Putamen (tissue), 1 donor: Measurements from ENCODE around the gene NAT8.
"Not testable (repeated sequence)": the region's sequence is repeated elsewhere in the genome, so short reads cannot be mapped to it uniquely, and the experiment has no call there.

Experiments
- DNase-seq: peaks from one replicate; pipeline ENCODE4 v3.0.0-alpha.2; 2016; ENCODE audit warnings: low spot score

The NAT8 gene

DNA sequence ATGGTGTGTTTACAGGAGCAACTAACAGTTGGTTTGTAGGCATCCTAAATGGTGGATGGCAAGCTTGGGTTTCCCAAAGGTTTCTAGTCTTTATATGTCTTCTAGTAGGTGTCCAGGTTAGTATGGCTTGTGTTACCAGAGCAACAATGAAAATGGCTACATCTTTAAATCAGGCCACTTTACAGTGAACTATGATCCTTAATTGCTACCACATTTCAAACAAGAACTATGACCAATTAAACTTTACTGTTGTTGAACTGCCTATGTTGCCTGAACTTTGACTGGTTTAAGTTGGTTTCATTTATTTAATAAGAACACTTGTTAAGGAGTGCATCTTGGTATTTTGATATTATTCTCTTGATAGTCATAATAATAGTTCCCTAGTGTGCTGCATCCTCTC lies 5.2 kb downstream of the NAT8 start:
- not testable (repeated sequence) for DNase-seq

DNA sequence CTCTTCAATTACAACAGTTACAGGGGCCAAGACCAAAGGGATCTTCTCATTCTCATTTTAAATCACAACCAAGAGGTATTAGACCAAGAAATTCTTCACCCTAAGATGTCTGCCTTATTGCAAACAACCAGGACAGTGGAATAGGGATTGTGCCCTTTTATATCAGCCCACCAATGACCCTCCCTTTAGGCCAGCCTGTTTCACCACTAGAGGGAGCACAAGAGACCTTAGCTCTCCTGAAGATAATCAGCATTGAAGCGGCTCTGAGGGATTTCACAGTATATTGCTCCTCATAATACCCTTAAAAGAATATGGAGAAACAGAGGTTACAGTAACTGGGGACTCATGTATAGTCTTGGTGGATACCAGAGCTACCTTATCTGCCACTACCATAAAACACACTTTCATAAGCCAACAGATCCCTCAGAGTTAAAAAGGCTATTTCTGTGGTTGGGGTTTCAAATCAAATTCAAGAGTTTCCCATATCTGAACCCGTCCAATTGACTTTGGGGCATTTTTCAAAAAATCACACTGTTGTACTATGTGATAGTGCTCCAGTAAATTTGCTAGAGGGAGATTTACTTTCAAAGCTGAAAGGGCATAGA lies 11.5 kb downstream of the NAT8 start:
- not testable (repeated sequence) for DNase-seq

DNA sequence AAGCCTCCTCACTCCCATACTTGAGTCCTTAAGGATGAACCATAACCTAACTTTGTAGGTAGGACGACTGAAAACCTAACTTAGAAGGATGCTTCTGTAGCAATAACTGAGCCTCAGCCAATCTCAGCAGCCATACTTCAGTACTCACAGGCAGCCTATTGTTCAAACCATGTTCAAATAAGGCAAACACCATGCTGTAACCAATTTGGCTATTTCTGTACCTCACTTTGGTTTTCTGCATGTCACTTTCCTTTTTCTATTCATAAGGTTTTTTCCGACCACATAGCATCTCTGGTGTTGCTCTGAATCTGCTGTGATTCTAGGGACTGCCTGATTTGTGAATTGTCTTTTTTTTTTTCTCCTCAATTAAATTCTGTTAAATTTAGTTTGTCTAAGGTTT lies 13.7 kb downstream of the NAT8 start:
- not testable (repeated sequence) for DNase-seq

DNA sequence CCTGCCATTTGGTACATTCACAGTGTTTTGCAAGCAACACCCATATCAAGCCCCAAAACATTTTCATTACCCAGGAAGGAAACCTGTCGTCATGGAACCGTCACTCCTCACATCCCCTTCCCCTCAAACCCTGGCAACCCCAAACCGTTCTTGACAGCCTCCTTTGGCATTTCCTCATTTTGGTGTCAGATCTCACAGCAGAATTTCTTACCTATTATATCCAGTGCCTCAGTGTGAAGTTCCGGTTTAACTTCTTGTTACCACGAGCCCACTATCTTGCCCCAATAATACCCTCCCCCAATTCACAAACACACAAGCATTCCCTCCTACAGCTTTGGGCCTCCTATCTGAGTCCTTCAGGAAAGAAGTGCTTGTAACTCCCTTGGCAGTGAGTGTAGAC lies 16.0 kb downstream of the NAT8 start:
- not testable (repeated sequence) for DNase-seq

DNA sequence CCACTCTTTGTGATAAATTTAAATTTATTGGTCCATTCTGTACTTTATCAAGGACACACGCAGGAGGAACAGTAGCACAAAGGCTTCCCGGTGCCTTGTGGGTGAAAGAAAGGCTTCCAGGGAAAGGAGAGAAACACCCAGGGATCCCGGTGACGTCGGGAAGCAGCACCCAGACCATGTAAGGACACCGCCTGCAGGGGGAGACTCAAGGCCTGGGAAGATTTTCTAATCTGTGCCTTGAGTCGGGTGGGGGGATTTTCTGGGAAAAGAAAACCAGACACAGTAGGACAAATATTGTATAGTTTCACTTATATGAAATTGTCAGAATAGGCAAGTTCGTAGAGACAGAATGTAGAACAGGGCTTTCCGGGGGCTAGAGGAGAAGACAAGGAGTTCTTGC lies 17.6 kb downstream of the NAT8 start:
- DNase-seq = not testable (repeated sequence)

DNA sequence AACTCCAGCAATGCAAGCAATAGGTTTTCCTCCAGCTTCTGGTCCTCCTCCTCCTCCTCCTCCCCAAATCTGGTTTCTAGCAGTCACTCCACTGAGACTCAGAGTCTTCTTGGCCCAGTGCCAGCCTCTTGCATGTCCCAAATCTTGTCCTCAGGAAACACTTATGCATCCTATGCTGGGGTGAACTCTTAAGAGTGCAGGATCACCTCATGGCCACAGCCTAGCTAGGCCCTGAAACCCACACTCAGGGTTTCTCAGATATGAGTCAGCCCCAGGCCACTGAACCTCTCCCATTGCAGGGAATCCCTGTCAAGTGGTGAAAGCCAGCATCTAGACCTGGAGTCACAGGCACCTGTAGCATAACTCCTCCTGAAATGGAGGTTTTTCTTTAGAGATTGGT lies 18.2 kb downstream of the NAT8 start:
- not testable (repeated sequence) for DNase-seq

DNA sequence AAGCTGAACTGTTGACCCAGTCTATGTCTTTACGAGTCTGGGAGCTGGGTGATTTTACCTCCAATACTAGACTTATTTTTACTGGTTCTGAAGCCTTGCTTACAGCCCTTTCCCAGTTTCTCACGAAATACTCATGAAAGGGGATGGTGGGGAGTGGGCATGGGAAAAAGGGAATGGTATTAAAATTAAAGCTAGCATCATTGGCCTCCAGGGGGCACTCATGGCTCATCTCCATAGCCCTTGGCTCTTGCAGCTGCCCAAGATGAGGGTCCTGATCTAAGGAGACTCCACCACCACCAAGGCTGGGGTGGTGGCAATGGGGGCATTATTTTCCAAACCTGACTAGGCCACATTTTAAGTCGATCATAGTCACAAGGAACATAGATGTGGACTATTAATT lies 22.3 kb downstream of the NAT8 start:
- not testable (repeated sequence) for DNase-seq

DNA sequence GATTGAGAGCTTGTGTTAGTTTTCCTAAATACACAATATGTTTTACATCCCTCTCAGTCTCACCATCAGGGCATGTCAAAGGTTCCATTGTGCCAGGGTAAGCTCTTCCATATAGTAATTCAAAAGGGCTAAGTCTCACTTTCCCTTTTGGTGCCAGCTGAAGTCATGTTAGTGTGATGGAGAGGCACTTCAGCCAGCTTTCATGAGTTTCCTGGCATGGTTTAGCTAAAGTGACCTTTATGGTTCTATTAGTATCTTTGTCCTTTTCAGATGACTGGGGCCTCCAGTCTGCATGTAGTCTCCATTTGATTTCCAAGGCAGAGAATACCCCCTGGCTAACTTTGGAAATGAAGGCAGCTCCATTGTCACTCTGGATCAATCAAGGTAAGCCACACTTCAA lies 27.2 kb downstream of the NAT8 start:
- no peak for DNase-seq

DNA sequence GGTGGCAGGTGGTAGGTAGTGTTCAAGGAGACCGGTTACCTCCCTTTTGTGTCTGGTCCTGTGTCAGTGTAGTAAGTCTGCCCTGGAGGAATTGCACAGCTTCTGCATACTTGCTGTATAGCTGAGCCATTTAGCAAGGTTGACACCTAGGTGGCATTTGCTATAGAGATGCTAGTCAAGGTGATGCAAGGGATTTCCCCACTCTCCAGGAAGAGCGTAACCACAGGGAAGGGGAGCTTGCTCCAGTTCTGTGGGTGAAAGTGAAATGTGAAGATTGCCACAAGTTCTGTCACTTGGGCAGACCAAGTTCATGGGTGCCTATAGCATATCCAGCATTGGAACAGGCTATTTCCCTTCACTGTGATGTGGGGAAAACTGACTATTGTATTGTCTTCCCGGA lies 28.1 kb downstream of the NAT8 start:
- DNase-seq = no peak

DNA sequence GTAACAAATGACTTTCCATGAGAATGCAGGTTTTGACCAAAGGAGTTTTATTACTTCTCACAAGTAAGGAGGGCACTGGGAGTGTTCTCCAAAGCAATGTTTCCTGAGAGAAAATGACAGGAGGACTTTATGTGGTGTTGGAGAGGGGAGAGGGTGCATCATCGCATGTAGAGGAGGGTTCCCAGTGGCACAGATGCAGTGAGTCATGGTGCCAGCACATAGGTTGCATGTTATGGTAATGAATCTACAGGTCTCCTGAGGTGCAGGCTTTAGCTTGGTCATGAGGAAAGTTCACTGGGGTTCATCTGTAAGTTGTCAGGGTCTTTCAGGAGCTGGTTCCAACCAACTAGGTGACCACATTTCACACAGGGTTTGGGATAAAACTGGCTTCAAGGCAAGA lies 30.4 kb downstream of the NAT8 start:
- DNase-seq = no peak

DNA sequence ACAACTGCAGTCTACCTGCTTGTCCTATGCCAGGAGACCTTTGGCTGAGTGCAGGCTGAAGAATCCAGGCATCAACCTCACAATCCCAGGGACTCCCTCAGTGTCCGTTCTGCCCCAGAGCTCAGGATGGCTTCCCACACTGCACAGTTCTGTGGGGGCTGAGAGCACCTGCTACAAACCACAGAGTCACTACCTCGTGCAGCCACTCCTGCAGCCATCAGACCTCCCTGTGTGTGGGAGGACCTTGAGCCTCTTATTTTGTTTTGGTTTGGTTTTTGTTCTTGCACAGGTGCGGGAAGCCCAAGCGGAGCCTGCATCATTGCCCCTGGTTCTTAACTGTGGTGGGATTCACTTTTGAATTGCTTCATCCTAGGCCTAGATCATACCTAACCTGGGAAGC lies 31.0 kb downstream of the NAT8 start:
- no peak for DNase-seq

DNA sequence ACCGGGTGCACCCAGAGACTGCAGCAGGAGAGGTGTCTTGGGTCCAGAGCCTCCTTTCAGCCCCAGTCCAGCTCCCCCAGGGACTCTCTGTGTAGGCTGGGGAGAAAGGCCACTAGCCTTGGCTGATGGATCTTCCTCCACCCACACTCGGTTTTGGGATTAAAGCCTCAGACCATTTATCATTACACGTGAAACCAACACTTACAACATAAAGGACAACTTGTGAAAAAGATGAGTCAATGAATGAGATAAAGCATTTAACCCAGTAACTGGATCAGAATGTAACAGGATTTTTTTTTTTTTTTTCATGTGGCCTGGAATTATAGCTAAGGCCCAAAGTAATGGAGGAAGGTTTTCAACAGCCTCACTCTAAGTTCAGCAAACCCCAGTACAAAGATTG lies 32.1 kb downstream of the NAT8 start:
- DNase-seq = no peak

DNA sequence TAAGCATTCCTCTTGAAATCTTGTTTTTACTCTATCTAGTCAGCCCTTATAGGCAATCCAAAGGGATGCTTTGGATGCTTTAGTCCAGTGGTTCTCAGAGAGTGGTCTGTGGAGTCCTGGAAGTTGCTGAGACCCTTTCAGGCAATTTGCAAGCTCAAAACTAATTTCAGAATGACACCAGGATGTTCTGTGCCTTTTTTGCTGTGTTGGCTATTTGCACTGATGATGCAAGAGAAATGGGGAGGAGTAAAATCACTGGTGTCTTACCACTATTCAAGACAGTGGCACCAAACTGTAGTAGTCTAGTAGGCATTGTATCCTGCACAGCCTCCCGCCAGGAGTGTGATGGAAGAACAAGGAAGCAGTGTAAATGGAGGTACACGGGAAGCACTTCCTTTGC lies 37.6 kb downstream of the NAT8 start:
- DNase-seq = not testable (repeated sequence)

DNA sequence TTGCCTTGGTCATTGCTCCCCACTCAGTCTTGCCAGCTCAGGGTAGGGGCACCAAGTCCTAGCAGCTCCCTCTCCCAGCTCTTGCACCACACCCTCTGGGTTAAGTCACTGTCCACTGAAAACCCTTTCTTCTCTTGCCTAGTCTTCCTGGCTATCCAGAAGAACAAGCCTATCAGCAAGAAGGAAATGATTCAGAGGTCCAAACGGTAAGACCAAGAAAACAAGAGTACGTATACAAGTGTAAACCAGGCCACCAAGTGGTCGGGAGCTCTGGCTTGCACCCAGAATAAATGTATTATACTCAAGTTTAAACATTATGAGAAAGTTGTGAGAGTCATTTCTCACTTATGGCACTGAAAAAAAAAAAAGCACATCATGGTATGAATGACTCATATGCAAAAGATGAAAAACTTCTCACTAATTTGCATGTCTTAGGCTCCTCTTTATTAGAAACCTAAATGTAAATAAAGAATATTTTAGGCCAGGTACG lies 39.1 kb downstream of the NAT8 start:
- not testable (repeated sequence) for DNase-seq

DNA sequence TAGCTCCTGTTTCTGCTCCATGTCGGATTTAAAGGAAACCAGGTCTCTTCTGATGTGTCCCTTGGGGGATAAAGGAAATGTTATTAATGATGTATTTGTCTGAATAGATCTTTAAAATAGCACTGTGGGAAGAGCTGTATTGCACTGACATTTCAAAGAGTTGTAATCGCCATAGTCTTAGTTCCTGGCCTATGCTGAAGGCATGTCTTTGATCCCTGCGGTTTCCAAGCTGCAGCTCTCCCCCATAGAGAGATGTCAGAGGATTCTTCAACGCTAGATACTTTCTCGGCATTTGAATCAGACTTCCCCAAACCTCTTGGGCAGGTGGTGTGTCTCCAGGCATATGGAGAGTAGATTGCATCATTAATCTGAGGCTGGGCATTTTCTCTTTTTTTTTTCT lies 40.4 kb downstream of the NAT8 start:
- no peak for DNase-seq

DNA sequence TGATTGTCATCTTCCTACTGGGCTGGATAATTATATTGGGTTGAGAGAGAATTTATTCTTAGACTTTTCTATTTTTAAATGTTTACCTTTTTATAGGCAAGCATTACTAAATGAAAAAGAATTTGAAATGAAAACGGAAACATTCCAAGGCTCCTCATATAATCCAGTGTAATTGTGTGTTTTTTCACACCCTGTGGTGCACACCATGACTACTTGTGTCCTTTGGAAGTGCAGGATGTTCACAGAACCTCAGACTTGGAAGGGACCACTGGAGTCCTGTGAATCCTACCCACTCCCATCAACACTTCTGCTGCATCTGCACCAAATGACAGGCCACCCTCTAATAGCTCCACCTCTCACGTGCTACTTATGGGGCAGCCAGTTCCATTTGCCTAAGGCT lies 48.0 kb downstream of the NAT8 start:
- no peak for DNase-seq

DNA sequence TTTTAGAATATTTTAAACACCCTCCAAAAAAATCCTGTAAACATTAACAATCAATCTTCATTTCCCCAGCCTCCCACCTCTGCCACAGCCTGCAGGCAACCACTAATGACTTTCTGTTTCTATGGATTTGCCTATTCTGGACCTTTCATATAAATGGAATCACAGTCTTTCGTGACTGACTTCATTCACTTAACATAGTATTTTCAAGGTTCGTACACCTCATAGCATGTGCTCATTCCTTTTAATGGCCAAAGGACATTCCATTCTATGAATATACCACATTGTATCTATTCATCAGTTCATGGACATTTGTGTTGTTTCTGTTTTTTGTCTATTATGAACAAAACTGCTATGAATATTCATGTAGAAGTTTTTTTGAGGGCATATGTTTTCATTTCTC lies 48.5 kb downstream of the NAT8 start:
- DNase-seq = no peak
